ENCODE data around the gene RGMA.
"Not testable (repeated sequence)": the region's sequence is repeated elsewhere in the genome, so short reads cannot be mapped to it uniquely, and the experiment has no call there.

Gene RGMA

DNA sequence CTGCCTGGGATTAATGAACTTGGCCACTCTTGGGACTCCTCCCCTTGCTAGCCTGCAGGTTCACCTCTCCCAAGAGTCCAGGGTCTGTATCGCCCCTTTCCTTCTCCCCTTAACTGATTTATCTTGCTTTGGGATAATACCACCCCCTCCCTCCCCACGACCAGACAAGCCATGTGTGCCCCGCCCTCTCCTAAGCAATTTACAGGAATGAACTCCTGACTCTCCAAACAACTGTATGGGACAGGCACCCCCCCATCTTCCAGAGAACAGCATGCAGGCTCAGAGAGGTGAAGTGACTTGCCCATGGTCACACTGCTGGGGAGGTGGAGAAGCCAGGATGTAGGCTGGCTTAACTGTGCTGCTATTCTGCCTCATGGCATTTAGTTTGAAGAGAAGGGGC, 46.8 kb downstream of the RGMA start:
- DNase-seq (ENCODE audit: low spot score), result no peak
- TF ChIP-seq, protein P1, sequence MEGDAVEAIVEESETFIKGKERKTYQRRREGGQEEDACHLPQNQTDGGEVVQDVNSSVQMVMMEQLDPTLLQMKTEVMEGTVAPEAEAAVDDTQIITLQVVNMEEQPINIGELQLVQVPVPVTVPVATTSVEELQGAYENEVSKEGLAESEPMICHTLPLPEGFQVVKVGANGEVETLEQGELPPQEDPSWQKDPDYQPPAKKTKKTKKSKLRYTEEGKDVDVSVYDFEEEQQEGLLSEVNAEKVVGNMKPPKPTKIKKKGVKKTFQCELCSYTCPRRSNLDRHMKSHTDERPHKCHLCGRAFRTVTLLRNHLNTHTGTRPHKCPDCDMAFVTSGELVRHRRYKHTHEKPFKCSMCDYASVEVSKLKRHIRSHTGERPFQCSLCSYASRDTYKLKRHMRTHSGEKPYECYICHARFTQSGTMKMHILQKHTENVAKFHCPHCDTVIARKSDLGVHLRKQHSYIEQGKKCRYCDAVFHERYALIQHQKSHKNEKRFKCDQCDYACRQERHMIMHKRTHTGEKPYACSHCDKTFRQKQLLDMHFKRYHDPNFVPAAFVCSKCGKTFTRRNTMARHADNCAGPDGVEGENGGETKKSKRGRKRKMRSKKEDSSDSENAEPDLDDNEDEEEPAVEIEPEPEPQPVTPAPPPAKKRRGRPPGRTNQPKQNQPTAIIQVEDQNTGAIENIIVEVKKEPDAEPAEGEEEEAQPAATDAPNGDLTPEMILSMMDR (IDR thresholded peaks at IDR 0.05; ENCODE audit: extremely low read depth, missing control alignments), result no peak

DNA sequence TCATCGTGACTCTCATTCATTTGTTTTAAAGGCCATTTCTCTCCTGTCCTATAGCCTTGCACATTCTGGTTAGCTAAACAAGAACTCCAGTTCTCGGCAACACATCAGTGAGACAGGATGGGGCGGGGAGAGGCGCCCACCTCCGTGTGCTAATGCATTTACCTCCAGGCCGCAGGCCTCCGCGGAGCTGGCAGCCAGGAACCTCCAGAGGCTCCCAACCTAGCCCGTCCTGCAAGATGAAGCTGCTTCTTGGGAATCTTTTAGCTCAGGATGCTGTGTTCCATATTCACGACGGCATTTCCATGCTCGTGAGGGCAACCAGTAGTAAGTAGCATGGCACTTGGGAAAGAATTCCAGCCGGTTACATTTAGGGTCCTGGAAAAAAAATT, 47.9 kb downstream of the RGMA start:
- TF ChIP-seq, protein P1 (IDR thresholded peaks at IDR 0.05; ENCODE audit: extremely low read depth, missing control alignments), result no peak
- DNase-seq (ENCODE audit: low spot score), result no peak

DNA sequence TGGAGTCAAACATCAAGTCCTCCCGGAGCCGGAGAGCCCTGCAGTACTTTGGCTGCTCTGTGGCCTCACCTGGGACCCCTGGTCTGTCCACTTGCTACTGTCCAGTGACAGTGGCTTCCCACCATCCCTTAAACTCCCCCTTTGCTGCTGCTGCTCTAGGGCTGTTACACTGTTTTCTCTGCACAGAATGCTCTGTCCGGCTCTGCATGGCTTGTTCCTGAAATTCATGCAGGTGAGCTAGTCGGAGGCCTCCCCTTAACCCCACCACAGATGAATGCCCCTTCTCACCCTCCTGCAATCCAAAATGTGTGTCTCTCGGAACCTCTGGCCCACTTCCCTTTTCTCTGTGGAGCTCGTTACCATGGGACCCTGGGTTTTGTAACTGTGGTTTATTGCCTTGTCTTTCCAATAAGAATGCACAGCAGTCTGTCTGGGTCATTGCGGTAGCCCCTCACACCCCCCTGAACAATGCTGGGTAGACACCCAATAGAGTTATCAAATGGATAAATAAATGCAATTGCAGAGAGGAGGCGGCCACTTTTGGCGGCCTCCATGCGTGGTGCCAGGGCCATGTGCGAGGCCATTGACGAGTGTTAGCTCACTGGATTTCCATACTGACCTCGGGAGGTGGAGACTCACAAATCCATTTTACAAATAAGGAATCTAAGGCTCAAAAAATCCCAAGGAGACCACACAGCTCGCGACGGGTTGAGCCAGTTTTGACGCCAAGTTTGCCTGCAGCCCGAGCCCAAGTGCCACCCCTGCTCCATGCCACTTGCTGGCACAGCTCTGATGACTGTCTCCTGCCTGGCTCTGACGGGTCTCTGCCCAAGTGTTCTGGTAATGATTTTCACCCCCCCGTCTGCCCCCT, 48.5 kb downstream of the RGMA start:
- DNase-seq (ENCODE audit: low spot score), result no peak
- TF ChIP-seq, protein P1 (IDR thresholded peaks at IDR 0.05; ENCODE audit: extremely low read depth, missing control alignments), result no peak

DNA sequence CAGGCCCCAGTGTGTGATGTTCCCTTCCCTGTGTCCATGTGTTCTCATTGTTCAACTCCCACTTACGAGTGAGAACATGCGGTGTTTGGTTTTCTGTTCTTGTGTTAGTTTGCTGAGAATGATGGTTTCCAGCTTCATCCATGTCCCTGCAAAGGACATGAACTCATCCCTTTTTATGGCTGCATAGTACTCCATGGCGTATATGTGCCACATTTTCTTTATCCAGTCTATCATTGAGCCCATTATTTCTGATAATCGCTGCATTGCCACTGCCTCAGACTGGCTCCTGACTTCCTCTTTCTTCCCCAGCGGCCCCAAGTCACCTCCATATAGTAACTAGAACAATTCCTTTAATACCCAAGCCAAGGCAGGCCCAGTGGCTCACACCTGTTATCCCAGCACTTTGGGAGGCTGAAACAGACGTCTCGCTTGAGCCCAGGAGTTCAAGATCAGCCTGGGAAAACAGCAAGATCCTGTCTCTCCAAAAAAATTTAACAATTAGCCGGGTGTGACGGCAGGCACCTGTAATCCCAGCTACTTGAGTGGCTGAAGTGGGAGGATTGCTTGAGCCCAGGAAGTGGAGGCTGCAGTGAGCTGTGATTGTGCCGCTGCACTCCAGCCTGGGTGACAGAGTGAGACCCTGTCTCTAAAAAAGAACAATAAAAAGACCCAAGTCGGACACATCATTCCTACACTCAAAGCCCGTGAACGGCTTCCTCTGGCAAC, 49.3 kb downstream of the RGMA start:
- DNase-seq (ENCODE audit: low spot score), result not testable (repeated sequence)

DNA sequence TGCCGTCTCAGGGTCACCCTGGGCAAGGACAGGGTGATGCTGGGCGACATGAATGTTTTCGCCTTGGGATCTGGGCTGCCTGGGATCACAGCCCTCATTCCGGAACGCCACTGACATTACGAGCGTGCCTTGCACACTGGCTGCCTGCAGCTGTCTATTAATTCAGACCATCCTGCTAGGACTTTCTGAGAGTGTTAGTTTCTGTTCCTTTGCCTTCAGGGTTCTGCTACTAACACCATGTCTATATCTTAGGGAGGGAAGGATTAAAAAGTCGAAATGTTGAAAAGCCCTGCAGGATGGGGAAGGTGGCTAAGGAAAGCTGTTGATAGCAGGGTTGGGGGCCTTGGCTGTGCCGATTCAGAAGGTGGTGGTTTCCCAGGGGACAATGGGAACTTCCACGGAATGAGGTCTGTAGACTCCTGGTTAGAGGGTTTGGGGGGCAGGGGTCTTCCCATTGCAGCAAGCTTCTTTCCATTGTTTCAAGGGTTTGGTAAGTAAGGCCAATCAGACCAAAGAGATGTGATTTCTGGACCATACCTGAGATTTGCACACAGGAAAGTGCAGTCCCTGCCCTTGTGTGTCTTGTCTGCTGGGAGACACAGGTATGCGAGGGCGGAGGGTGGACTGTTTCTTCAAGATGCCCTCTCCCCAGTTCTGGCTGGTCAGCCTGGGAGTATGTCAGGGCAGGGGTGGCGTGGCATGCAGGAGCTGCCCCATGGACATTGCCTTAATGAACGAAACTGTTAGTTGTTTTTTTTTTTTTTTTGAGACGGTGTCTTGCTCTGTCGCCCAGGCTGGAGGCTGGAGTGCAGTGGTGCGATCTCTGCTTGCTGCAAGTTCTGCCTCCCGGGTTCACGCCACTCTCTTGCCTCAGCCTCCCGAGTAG, 50.9 kb downstream of the RGMA start:
- DNase-seq (ENCODE audit: low spot score), result no peak
- TF ChIP-seq, protein P1 (IDR thresholded peaks at IDR 0.05; ENCODE audit: extremely low read depth, missing control alignments), result no peak

DNA sequence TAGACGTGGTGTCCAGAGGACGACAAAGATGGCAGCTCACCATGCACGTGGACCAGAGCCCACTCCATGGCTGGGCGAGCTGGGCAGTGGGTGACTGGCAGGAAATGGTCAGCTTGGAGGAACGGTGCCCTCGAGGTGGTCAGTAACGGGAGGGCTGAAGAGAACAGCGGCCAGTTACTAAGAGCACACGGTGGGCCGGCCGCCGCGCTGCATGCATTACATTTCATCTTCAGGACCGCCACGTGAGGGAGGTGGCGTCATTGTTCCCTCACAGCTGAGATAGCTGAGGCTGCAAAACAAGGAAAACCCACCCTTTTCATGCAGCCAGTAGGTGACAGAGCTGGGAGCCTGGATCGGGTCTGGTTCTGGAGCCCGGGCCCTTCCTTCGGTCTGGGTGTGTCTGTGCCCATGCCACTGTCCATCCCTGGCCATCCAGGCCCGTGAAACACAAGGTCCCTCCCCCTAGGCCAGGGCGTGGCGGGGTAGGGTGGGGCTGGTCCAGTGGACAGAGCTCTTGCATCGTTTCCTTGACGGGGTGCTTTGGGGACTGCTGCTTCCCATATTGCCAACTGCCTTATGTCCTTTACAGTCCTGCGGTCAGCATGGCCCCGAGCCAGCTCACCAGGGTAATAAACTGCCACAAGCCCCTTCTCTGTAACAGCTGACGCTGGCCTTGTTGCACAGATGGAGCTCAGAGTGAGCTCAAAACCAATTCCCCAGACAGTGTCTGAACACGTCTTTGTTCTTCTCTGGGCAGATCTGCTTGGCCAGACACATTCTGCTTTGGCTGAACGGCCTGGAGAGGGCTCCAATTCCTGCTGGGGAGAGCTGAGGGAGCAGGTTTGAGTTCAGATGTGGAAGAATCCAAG, 51.8 kb downstream of the RGMA start:
- peak; percentile 15 for DNase-seq (ENCODE audit: low spot score)
- TF ChIP-seq, protein P1 (IDR thresholded peaks at IDR 0.05; ENCODE audit: extremely low read depth, missing control alignments), result no peak
